H9 (cell line): ENCODE data around the gene ABCE1. TPM values are rescaled to one million over a fixed set of nuclear protein-coding genes. Genes with fewer than 3 reads are reported as not detected.

Experiments used
- DNase-seq: peaks from one replicate; pipeline ENCODE4 v3.0.0-alpha.2; 2017
- H2AFZ ChIP-seq: one replicate; pipeline ENCODE4 v1.6.1; 2013; ENCODE audit warnings: mild to moderate bottlenecking, low read length, control low read depth, moderate library complexity
- H2AK5ac ChIP-seq: 2 replicates; pipeline ENCODE4 v1.6.1; 2013; ENCODE audit warnings: low read length, control low read depth, mixed read lengths; ENCODE audit not compliant: insufficient read length
- H2BK120ac ChIP-seq: one replicate; pipeline ENCODE4 v1.6.1; 2013; ENCODE audit warnings: low read depth, mild to moderate bottlenecking, low read length, control low read depth, inconsistent platforms; ENCODE audit not compliant: poor library complexity, severe bottlenecking
- H2BK12ac ChIP-seq: 2 replicates; pipeline ENCODE4 v1.6.1; 2013; ENCODE audit warnings: low read length, control low read depth, mixed read lengths, low read depth; ENCODE audit not compliant: insufficient read length
- H2BK15ac ChIP-seq: 2 replicates; pipeline ENCODE4 v1.6.1; 2013; ENCODE audit warnings: low read depth, low read length, control low read depth
- H2BK20ac ChIP-seq: one replicate; pipeline ENCODE4 v1.6.1; 2013; ENCODE audit warnings: low read depth, mild to moderate bottlenecking, low read length, control low read depth, inconsistent platforms; ENCODE audit not compliant: poor library complexity, severe bottlenecking
- H2BK5ac ChIP-seq: 2 replicates; pipeline ENCODE4 v1.6.1; 2013; ENCODE audit warnings: low read length, control low read depth, mixed read lengths; ENCODE audit not compliant: insufficient read length
- H3K14ac ChIP-seq: 2 replicates; pipeline ENCODE4 v1.6.1; 2013; ENCODE audit warnings: low read length, control low read depth; ENCODE audit not compliant: insufficient read depth
- H3K18ac ChIP-seq: 2 replicates; pipeline ENCODE4 v1.6.1; 2013; ENCODE audit warnings: low read depth, mild to moderate bottlenecking, mixed read lengths, low read length, control low read depth; ENCODE audit not compliant: insufficient read length
- H3K23ac ChIP-seq: 2 replicates; pipeline ENCODE4 v1.6.1; 2013; ENCODE audit warnings: low read length, control low read depth, mixed read lengths, low read depth; ENCODE audit not compliant: insufficient read length
- H3K23me2 ChIP-seq: 2 replicates; pipeline ENCODE4 v1.6.1; 2013; ENCODE audit warnings: low read depth, mild to moderate bottlenecking, mixed read lengths, low read length, control low read depth; ENCODE audit not compliant: insufficient read length, poor library complexity, severe bottlenecking
- H3K27ac ChIP-seq: 2 replicates; pipeline ENCODE4 v1.5.1; 2013; ENCODE audit warnings: low read length, control low read depth, mixed read lengths, low read depth; ENCODE audit not compliant: insufficient read length
- H3K27me3 ChIP-seq: 2 replicates; pipeline ENCODE4 v1.6.1; 2013; ENCODE audit warnings: low read length, control low read depth, inconsistent platforms; ENCODE audit not compliant: insufficient read depth
- H3K4ac ChIP-seq: 2 replicates; pipeline ENCODE4 v1.6.1; 2013; ENCODE audit warnings: low read depth, mild to moderate bottlenecking, control low read depth, inconsistent platforms, low read length, moderate library complexity
- H3K4me1 ChIP-seq: 2 replicates; pipeline ENCODE4 v1.6.1; 2013; ENCODE audit warnings: low read length, control low read depth, inconsistent platforms; ENCODE audit not compliant: insufficient read depth
- H3K4me2 ChIP-seq: 2 replicates; pipeline ENCODE4 v1.6.1; 2013; ENCODE audit warnings: low read length, control low read depth, mixed read lengths; ENCODE audit not compliant: insufficient read length, insufficient read depth
- H3K56ac ChIP-seq: 2 replicates; pipeline ENCODE4 v1.6.1; 2013; ENCODE audit warnings: low read depth, mild to moderate bottlenecking, mixed read lengths, low read length, control low read depth; ENCODE audit not compliant: insufficient read length
- H3K79me1 ChIP-seq: 2 replicates; pipeline ENCODE4 v1.6.1; 2013; ENCODE audit warnings: low read depth, mild to moderate bottlenecking, moderate library complexity, low read length, control low read depth, inconsistent platforms; ENCODE audit not compliant: insufficient read depth, poor library complexity, severe bottlenecking
- H3K79me2 ChIP-seq: 2 replicates; pipeline ENCODE4 v1.6.1; 2013; ENCODE audit warnings: low read length, control low read depth, inconsistent platforms; ENCODE audit not compliant: insufficient read depth
- H3K9ac ChIP-seq: 2 replicates; pipeline ENCODE4 v1.6.1; 2013; ENCODE audit warnings: low read length, control low read depth, mixed read lengths; ENCODE audit not compliant: insufficient read length; ENCODE audit errors: extremely low read depth
- H3K9me3 ChIP-seq: one replicate; pipeline ENCODE4 v1.6.1; 2013; ENCODE audit warnings: low read depth, low read length, inconsistent platforms; ENCODE audit not compliant: control insufficient read depth
- H3T11ph ChIP-seq: one replicate; pipeline ENCODE4 v1.6.1; 2013; ENCODE audit warnings: mild to moderate bottlenecking, low read length, control low read depth, inconsistent platforms
- H4K20me1 ChIP-seq: one replicate; pipeline ENCODE4 v1.6.1; 2013; ENCODE audit not compliant: control insufficient read depth, insufficient read length, insufficient read depth
- H4K5ac ChIP-seq: 2 replicates; pipeline ENCODE4 v1.6.1; 2013; ENCODE audit warnings: low read depth, mild to moderate bottlenecking, mixed read lengths, low read length, control low read depth; ENCODE audit not compliant: insufficient read length
- H4K8ac ChIP-seq: replicated peaks from 2 replicates; pipeline ENCODE4 v1.6.1; 2013; ENCODE audit warnings: low read length, control low read depth, mixed read lengths, low read depth; ENCODE audit not compliant: insufficient read length
- H4K91ac ChIP-seq: 2 replicates; pipeline ENCODE4 v1.6.1; 2013; ENCODE audit warnings: low read depth, mild to moderate bottlenecking, moderate library complexity, mixed read lengths, low read length, control low read depth; ENCODE audit not compliant: insufficient read length
- H3K27ac Mint-ChIP-seq, 3 experiments: 2 replicates in 2 of 3; 3 replicates in 1 of 3; pipeline ENCODE4 v1.8.0; 2020 to 2021; ENCODE audit warnings: mixed read lengths in 3 of 3, mild to moderate bottlenecking in 1 of 3, moderate library complexity in 1 of 3
- H3K27me3 Mint-ChIP-seq: 2 replicates; pipeline ENCODE4 v1.8.0; 2021; ENCODE audit warnings: low read depth, mild to moderate bottlenecking, moderate library complexity, mixed read lengths
- H3K36me3 Mint-ChIP-seq, 3 experiments: 2 replicates in 2 of 3; 3 replicates in 1 of 3; pipeline ENCODE4 v1.8.0; 2020 to 2021; ENCODE audit warnings: low read depth in 3 of 3, mixed read lengths in 3 of 3; ENCODE audit not compliant: insufficient read depth in 1 of 3
- H3K4me1 Mint-ChIP-seq, 2 experiments: 2 replicates each; pipeline ENCODE4 v1.8.0; 2020; ENCODE audit warnings: mixed read lengths in 2 of 2
- H3K4me3 Mint-ChIP-seq, 2 experiments: 2 replicates in 1 of 2; 3 replicates in 1 of 2; pipeline ENCODE4 v1.8.0; 2020 to 2021; ENCODE audit warnings: mild to moderate bottlenecking in 2 of 2, mixed read lengths in 2 of 2, moderate library complexity in 1 of 2
- H3K9me3 Mint-ChIP-seq, 2 experiments: 2 replicates in 1 of 2; 3 replicates in 1 of 2; pipeline ENCODE4 v1.8.0; 2020; ENCODE audit warnings: mild to moderate bottlenecking in 2 of 2, mixed read lengths in 2 of 2, moderate library complexity in 1 of 2
- CTCF ChIP-seq: fragments of 200-600 bp; sonication (generic); conservative IDR thresholded peaks from 3 replicates; pipeline ENCODE4 v1.8.0; 2021; ENCODE audit warnings: antibody characterized with exemption, mild to moderate bottlenecking
- WGBS: extraction: QIAGEN DNeasy Blood & Tissue Kit; methylation state at CpG from one replicate; pipeline ENCODE4 v1.1.7; 2013; ENCODE audit warnings: missing lambda C conversion rate, low lambda C conversion rate, mixed read lengths; ENCODE audit not compliant: insufficient read length; ENCODE audit errors: extremely low coverage; 5-methylcytosine and 5-hydroxymethylcytosine counted together
- total RNA-seq: library from RNA; stranded (reverse); gene quantifications from 2 replicates; pipeline ENCODE4 v1.2.1, GENCODE V29; 2021

Gene ABCE1
- total RNA-seq, 1 experiment from 2014 or later = 112 TPM

- Histone ChIP-seq H3K4me2 (no peak overlapping the region), H2BK120ac (no peak overlapping the region)
- no peak overlapping the region for H3K27ac Mint-ChIP-seq
Observed at GRCh38 chr4:145168581-145169187, 70.6 kb downstream of the ABCE1 start.

More at GRCh38 chr4:145168581-145169187, 70.6 kb downstream of the ABCE1 start:
- H4K5ac ChIP-seq = no peak overlapping the region
- Mint-ChIP-seq H3K36me3 (peaks cover 21 to 51% (median 45%) of the 10 kb centered on the region in 3 experiments; a peak in 6 of 7 replicates), H3K4me1 (no peaks in the 10 kb centered on the region), H3K4me3 (no peak overlapping the region), H3K9me3 (no peaks in the 10 kb centered on the region), H3K27me3 (no peaks in the 10 kb centered on the region)
- H3K79me1 ChIP-seq = peaks cover 6% of the 10 kb centered on the region
- no peak overlapping the region for H3T11ph ChIP-seq
- no peaks in the 10 kb centered on the region for H4K20me1 ChIP-seq
- H2AFZ ChIP-seq = no peak overlapping the region
- no peak overlapping the region for H2BK20ac ChIP-seq
- no peak overlapping the region for H2BK15ac ChIP-seq
- no peaks in the 10 kb centered on the region for H3K27me3 ChIP-seq
- H3K18ac ChIP-seq = no peak overlapping the region
- H2AK5ac ChIP-seq = no peak overlapping the region
- no peak overlapping the region for H3K4ac ChIP-seq
- H3K9me3 ChIP-seq = no peaks in the 10 kb centered on the region
- H2BK5ac ChIP-seq = no peak overlapping the region
- H3K56ac ChIP-seq = no peak overlapping the region
- no peaks in the 10 kb centered on the region for H3K23me2 ChIP-seq
- no peaks in the 10 kb centered on the region; the same call in 1 of the 2 replicates for H3K79me2 ChIP-seq
- H3K27ac ChIP-seq = no peak overlapping the region
- no peak overlapping the region for H2BK12ac ChIP-seq
- no peak overlapping the region for H3K9ac ChIP-seq
- TF ChIP-seq CTCF = no peak
- no peaks in the 10 kb centered on the region for H3K4me1 ChIP-seq
- no peak overlapping the region for H4K8ac ChIP-seq
- H3K23ac ChIP-seq = no peak overlapping the region
- H3K14ac ChIP-seq = no peak overlapping the region
- H4K91ac ChIP-seq = no peak overlapping the region
- no CpG with 5 or more reads among the region's 2 CpGs for WGBS
- no peak for DNase-seq
